Measurements from ENCODE around the gene OR2D2. TPM values are rescaled to one million over a fixed set of nuclear protein-coding genes. Genes with fewer than 3 reads are reported as not detected.
"Not testable (repeated sequence)": the region's sequence is repeated elsewhere in the genome, so short reads cannot be mapped to it uniquely, and the experiment has no call there.

The OR2D2 gene
- total and polyA plus RNA-seq, 12 donors: not detected

- TF ChIP-seq, protein P1, sequence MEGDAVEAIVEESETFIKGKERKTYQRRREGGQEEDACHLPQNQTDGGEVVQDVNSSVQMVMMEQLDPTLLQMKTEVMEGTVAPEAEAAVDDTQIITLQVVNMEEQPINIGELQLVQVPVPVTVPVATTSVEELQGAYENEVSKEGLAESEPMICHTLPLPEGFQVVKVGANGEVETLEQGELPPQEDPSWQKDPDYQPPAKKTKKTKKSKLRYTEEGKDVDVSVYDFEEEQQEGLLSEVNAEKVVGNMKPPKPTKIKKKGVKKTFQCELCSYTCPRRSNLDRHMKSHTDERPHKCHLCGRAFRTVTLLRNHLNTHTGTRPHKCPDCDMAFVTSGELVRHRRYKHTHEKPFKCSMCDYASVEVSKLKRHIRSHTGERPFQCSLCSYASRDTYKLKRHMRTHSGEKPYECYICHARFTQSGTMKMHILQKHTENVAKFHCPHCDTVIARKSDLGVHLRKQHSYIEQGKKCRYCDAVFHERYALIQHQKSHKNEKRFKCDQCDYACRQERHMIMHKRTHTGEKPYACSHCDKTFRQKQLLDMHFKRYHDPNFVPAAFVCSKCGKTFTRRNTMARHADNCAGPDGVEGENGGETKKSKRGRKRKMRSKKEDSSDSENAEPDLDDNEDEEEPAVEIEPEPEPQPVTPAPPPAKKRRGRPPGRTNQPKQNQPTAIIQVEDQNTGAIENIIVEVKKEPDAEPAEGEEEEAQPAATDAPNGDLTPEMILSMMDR (IDR thresholded peaks at IDR 0.05): no peak
- H3K9me3 ChIP-seq: no peaks in the 10 kb centered on the region
- no peak for ATAC-seq
- H3K27me3 ChIP-seq: no peaks in the 10 kb centered on the region
- H3K4me1 ChIP-seq: no peaks in the 10 kb centered on the region
- no peak for DNase-seq
- 85 to 88% methylated on average over 1 of the region's 1 CpG for WGBS, 2 donors
- intact Hi-C loops (cut with DNase I): no loop called here
- no peaks in the 10 kb centered on the region for H3K36me3 ChIP-seq
- no peak overlapping the region for H3K4me3 ChIP-seq
- H3K27ac ChIP-seq: no peak overlapping the region
These were observed 27.9 kb downstream of the OR2D2 start for GRCh38 chr11:6864438-6864837.

- 43 to 54% methylated on average over 1 of the region's 1 CpG for WGBS, 2 donors
- no peaks in the 10 kb centered on the region for H3K4me1 ChIP-seq
- no peaks in the 10 kb centered on the region for H3K9me3 ChIP-seq
- H3K4me3 ChIP-seq: no peak within 1 kb of the TSS
- no peaks in the 10 kb centered on the region for H3K27me3 ChIP-seq
- H3K36me3 ChIP-seq: no peaks in the 10 kb centered on the region
- TF ChIP-seq, protein P1 (IDR thresholded peaks at IDR 0.05): no peak
- no peak within 1 kb of the TSS for H3K27ac ChIP-seq
- intact Hi-C loops (cut with DNase I): no loop called here
- no peak for ATAC-seq
- no peak for DNase-seq
These were observed 29.3 kb downstream of the OR2D2 start, which contains the start of gene OR10A2 for GRCh38 chr11:6862961-6863360. Gene OR10A2, plus strand, starts transcription at chr11:6863057. Its CDS starts 6,698 bp downstream, at chr11:6869755.

- Histone ChIP-seq H3K4me1 (no peaks in the 10 kb centered on the region), H3K27me3 (no peaks in the 10 kb centered on the region), H3K27ac (no peak overlapping the region), H3K9me3 (peaks cover 0 to 18% (median 0%) of the 10 kb centered on the region in 11 donors), H3K4me3 (no peak overlapping the region), H3K36me3 (no peaks in the 10 kb centered on the region)
- TF ChIP-seq, protein P1 (IDR thresholded peaks at IDR 0.05): no peak
- intact Hi-C loops (cut with DNase I): no loop called here
- ATAC-seq (no peak), DNase-seq (no peak)
- 63 to 64% methylated on average over 3 of the region's 3 CpGs for WGBS, 2 donors
These were observed 35.4 kb downstream of the OR2D2 start for GRCh38 chr11:6856871-6857270.

DNA sequence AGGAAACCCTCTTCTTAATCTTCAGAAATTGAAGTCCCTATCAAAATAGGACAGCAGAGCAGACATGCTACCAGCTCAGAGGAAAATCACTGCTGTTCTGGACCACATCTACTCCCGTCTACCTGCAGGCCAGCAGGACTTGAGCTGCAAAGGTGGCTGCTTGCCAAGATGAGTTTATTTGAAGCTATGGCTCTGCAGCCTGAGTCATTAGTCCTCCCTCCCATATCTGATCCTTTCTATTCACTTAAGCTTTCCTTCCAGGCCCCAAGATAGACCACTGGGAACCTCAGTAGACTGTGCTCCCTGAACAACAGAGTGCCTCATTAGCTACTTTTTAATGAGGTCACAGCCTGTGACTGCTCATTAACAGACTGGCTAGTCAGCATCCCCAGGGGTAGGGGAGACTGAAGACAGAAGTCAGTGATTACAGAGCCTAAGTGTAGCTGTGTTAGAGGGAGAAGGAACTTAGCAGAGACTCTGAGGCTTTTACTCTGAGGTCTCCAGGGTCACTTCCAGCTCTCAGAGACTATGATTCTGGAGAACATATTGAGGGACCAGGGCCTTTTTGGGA lies 36.2 kb downstream of the OR2D2 start:
- ATAC-seq: no peak
- intact Hi-C loops (cut with DNase I): no loop called here
- TF ChIP-seq, protein P1 (IDR thresholded peaks at IDR 0.05): no peak

GRCh38 chr11:6854801-6855200 lies 37.5 kb downstream of the OR2D2 start:
- ATAC-seq; H3K4me1 ChIP-seq; DNase-seq; H3K27ac ChIP-seq; H3K36me3 ChIP-seq; H3K27me3 ChIP-seq; H3K4me3 ChIP-seq; intact Hi-C loops (cut with DNase I): not testable (repeated sequence)
- 91 to 95% methylated on average over 6 of the region's 6 CpGs for WGBS, 2 donors
- peaks cover 0 to 18% (median 0%) of the 10 kb centered on the region in 11 donors for H3K9me3 ChIP-seq

More for the DNA sequence above, 36.2 kb downstream of the OR2D2 start:
- WGBS, 2 donors: 29 to 35% methylated on average over 1 of the region's 1 CpG
- peaks cover 0 to 18% (median 0%) of the 10 kb centered on the region in 11 donors for H3K9me3 ChIP-seq
- H3K4me3 ChIP-seq: no peak overlapping the region
- no peaks in the 10 kb centered on the region for H3K27me3 ChIP-seq
- DNase-seq: no peak
- H3K4me1 ChIP-seq: no peaks in the 10 kb centered on the region
- no peaks in the 10 kb centered on the region for H3K36me3 ChIP-seq
- no peak overlapping the region for H3K27ac ChIP-seq

Measured in heart right ventricle (tissue), 16 donors.